Ascending aorta (tissue), 2 donors: ENCODE measurements around the gene SLC1A7. TPM values are rescaled to one million over a fixed set of nuclear protein-coding genes. Genes with fewer than 3 reads are reported as not detected.
A peak's percentile ranks its signal among the peaks of the same experiment; 100 is the strongest.

Source experiments
- DNase-seq, 2 donors: peaks; one replicate each; pipeline ENCODE4 v3.0.0-alpha.2; 2019; ENCODE audit warnings: low spot score in 2 of 2
- H3K27ac ChIP-seq, 2 donors: fragments of 200-600 bp; sonication (generic); one replicate each; pipeline ENCODE4 v1.5.1; 2016 to 2017; ENCODE audit warnings: mild to moderate bottlenecking in 1 of 2
- H3K27me3 ChIP-seq: fragments of 200-600 bp; sonication (generic); one replicate; pipeline ENCODE4 v1.5.1; 2017
- H3K36me3 ChIP-seq, 2 donors: fragments of 200-600 bp; sonication (generic); one replicate each; pipeline ENCODE4 v1.5.1; 2016
- H3K4me1 ChIP-seq, 2 donors: fragments of 200-600 bp; sonication (generic); one replicate each; pipeline ENCODE4 v1.5.1; 2016 to 2017; ENCODE audit warnings: mild to moderate bottlenecking in 1 of 2
- H3K4me3 ChIP-seq, 2 donors: fragments of 200-600 bp; sonication (generic); one replicate each; pipeline ENCODE4 v1.5.1; 2016 to 2017; ENCODE audit warnings: mild to moderate bottlenecking in 1 of 2
- H3K9me3 ChIP-seq, 2 donors: fragments of 200-600 bp; sonication (generic); one replicate each; pipeline ENCODE4 v1.5.1; 2016
- intact Hi-C: fragments of 100-400 bp; cut with DNase I; formaldehyde crosslinking; loops from one replicate; pipeline ENCODE4 v1.15.1; 2023
- total RNA-seq: library from RNA; depleted of rRNA; stranded (reverse); fragments of >200 nt; gene quantifications from one replicate; pipeline ENCODE4 v1.1.0, GENCODE V29; 2016
- TF ChIP-seq, protein P1 (sequence below), 3 experiments: fragments of 200-600 bp in 2 of 3; fragments of 450-650 bp in 1 of 3; sonication (generic) in 2 of 3; IDR thresholded peaks; one replicate each; pipeline ENCODE4 v1.5.1; 2016 to 2019; ENCODE audit warnings: antibody characterized with exemption in 3 of 3, mild to moderate bottlenecking in 1 of 3, moderate library complexity in 1 of 3

Gene SLC1A7
- total RNA-seq, 1 donor from 2014 or later: not detected

DNA sequence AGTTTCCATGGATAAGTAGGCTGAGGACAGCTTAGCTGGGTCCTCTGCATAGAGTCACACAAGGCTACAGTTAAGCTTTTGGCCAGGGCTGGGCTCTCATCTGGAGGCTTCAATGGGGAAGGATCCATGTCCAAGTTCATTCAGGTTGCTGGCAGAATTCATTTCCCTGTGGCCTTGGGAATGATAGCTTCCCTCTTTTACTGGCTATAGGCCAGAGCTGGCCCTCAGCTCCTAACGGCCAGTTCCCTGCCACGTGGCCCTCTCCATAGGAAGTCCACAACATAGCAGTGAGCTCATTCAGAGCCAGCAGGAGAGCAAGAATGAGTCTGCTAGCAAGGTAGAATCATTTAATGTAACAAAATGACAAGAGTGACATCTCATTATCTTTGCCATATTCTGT lies 95.5 kb downstream of the SLC1A7 start:
- H3K4me1 ChIP-seq: peaks cover 0 to 9% of the 10 kb centered on the region in 2 donors
- no peaks in the 10 kb centered on the region for H3K27me3 ChIP-seq
- intact Hi-C loops: no loop called here
- no peaks in the 10 kb centered on the region for H3K9me3 ChIP-seq
- H3K36me3 ChIP-seq: peaks cover 6 to 13% of the 10 kb centered on the region in 2 donors
- H3K27ac ChIP-seq: no peak overlapping the region
- no peak for DNase-seq
- H3K4me3 ChIP-seq: no peak overlapping the region
- TF ChIP-seq, protein P1, sequence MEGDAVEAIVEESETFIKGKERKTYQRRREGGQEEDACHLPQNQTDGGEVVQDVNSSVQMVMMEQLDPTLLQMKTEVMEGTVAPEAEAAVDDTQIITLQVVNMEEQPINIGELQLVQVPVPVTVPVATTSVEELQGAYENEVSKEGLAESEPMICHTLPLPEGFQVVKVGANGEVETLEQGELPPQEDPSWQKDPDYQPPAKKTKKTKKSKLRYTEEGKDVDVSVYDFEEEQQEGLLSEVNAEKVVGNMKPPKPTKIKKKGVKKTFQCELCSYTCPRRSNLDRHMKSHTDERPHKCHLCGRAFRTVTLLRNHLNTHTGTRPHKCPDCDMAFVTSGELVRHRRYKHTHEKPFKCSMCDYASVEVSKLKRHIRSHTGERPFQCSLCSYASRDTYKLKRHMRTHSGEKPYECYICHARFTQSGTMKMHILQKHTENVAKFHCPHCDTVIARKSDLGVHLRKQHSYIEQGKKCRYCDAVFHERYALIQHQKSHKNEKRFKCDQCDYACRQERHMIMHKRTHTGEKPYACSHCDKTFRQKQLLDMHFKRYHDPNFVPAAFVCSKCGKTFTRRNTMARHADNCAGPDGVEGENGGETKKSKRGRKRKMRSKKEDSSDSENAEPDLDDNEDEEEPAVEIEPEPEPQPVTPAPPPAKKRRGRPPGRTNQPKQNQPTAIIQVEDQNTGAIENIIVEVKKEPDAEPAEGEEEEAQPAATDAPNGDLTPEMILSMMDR (IDR thresholded peaks at IDR 0.05): no peak

DNA sequence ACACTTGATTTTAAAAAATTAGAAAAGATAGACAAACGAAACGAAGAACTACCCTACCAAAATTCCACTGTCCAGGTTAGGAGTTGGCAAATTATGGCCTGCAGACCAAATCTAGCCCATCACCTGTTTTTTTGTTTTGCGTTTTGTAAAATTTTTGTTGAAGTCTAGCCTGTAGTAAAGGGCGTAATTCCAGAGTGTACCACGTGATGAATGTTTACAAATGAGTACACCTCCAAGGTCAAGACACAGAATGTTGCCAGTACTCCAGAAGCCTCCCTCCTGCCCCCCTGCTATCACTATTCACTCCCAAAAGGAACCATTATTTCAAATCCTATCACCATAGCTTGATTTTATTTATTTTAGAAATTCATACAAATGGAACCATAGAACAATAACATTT lies 97.5 kb downstream of the SLC1A7 start:
- peaks cover 0 to 5% of the 10 kb centered on the region in 2 donors for H3K4me1 ChIP-seq
- intact Hi-C loops: no loop called here
- no peak for DNase-seq
- TF ChIP-seq, protein P1 (IDR thresholded peaks at IDR 0.05): no peak
- H3K36me3 ChIP-seq: peaks cover 6 to 13% of the 10 kb centered on the region in 2 donors
- no peaks in the 10 kb centered on the region for H3K9me3 ChIP-seq
- H3K27me3 ChIP-seq: no peaks in the 10 kb centered on the region
- no peak overlapping the region for H3K4me3 ChIP-seq
- H3K27ac ChIP-seq: no peak overlapping the region

DNA sequence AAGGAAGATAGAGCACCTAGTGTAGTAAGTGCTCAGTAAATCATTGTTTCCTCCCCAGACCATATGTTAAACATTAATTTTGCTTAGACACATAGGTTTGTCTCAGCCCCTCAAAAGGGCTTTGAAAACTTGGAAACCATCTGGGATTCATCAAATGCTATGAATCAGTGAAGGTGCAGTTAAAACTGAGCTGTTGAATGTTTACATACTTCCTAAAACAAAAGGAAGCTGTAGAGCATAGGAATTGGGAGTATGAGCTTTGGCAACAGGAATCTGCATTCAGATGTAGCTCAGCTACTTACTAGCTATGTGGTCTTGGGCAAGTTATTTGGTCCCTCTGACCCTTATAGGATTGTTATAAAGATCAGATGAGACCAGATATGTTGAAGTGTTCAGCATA lies 99.2 kb downstream of the SLC1A7 start:
- intact Hi-C loops: no loop called here
- Histone ChIP-seq H3K4me1 (no peaks in the 10 kb centered on the region), H3K4me3 (no peak overlapping the region), H3K36me3 (peaks cover 13 to 27% of the 10 kb centered on the region in 2 donors), H3K27me3 (no peaks in the 10 kb centered on the region), H3K27ac (no peak overlapping the region), H3K9me3 (no peaks in the 10 kb centered on the region)
- no peak for DNase-seq
- TF ChIP-seq, protein P1 (IDR thresholded peaks at IDR 0.05): no peak

DNA sequence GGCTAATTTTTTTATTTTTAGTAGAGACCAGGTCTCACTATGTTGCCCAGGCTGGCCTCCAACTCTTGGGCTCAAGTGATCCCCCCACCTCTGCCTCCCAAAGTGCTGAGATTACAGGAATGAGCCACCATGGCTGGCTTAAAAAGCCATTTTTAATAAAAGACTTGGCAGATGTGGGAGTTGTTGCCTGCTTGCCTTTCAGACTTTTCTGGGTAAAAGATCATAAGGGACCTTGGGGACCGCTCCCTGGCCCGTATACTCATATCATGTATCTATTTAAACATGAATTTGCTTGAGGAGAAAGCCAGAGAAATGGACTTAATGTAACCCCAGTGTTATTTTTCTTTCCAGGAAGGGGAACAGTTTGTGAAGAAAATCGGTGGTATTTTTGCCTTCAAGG lies 103.9 kb downstream of the SLC1A7 start:
- no peak overlapping the region for H3K27ac ChIP-seq
- TF ChIP-seq, protein P1 (IDR thresholded peaks at IDR 0.05): no peak
- peaks cover 7 to 23% of the 10 kb centered on the region in 2 donors for H3K36me3 ChIP-seq
- H3K9me3 ChIP-seq: no peaks in the 10 kb centered on the region
- H3K4me3 ChIP-seq: no peak overlapping the region
- no peaks in the 10 kb centered on the region for H3K27me3 ChIP-seq
- intact Hi-C loops: no loop called here
- peak in 1 of 2 donors; percentile 63 for DNase-seq
- no peaks in the 10 kb centered on the region for H3K4me1 ChIP-seq

Other genes starting within 250 kb of the SLC1A7 start
- 127 TPM for gene ECHDC2, start 220.9 kb downstream of the SLC1A7 start, total RNA-seq
- 26.3 TPM for gene SCP2, start 215.4 kb downstream of the SLC1A7 start, total RNA-seq
- 245 TPM for gene PODN, start 80.4 kb downstream of the SLC1A7 start, total RNA-seq
- 24.8 TPM for gene CPT2, start 54.2 kb upstream of the SLC1A7 start, total RNA-seq
- gene CZIB, start 78.0 kb upstream of the SLC1A7 start, total RNA-seq: 28.9 TPM
- 10.9 TPM for gene MAGOH, start 95.9 kb upstream of the SLC1A7 start, total RNA-seq
- 10.0 TPM for gene LRP8, start 185.4 kb upstream of the SLC1A7 start, total RNA-seq